Osteoblast (primary cell): ENCODE measurements around the gene NREP. TPM values are rescaled to one million over a fixed set of nuclear protein-coding genes. Genes with fewer than 3 reads are reported as not detected.

Source experiments
- DNase-seq: peaks from one replicate; pipeline ENCODE4 v3.0.0; 2011; ENCODE audit warnings: low spot score, mixed read lengths; ENCODE audit not compliant: insufficient read length; ENCODE audit errors: missing footprints
- H2AFZ ChIP-seq: 2 replicates; pipeline ENCODE4 v1.6.0; 2011; ENCODE audit warnings: mild to moderate bottlenecking, low read length
- H3K27ac ChIP-seq: 2 replicates; pipeline ENCODE4 v1.5.1; 2011; ENCODE audit warnings: mild to moderate bottlenecking, low read depth, low read length, moderate library complexity
- H3K27me3 ChIP-seq: 2 replicates; pipeline ENCODE4 v1.6.0; 2012; ENCODE audit warnings: mild to moderate bottlenecking, control low read depth, inconsistent platforms, low read length, moderate library complexity; ENCODE audit not compliant: insufficient read depth
- H3K36me3 ChIP-seq: 2 replicates; pipeline ENCODE4 v1.5.1; 2011; ENCODE audit warnings: mild to moderate bottlenecking, low read length, control low read depth, moderate library complexity; ENCODE audit not compliant: insufficient read depth
- H3K4me1 ChIP-seq: 2 replicates; pipeline ENCODE4 v1.5.1; 2011; ENCODE audit warnings: mild to moderate bottlenecking, low read length, control low read depth, moderate library complexity; ENCODE audit not compliant: insufficient read depth
- H3K4me2 ChIP-seq: 2 replicates; pipeline ENCODE4 v1.6.0; 2011; ENCODE audit warnings: mild to moderate bottlenecking, low read length; ENCODE audit not compliant: insufficient read depth
- H3K4me3 ChIP-seq: fragments of 200-600 bp; sonication (generic); 3 replicates; pipeline ENCODE4 v1.5.1; 2012; ENCODE audit warnings: mild to moderate bottlenecking, low read length, inconsistent platforms; ENCODE audit not compliant: insufficient read depth
- H3K79me2 ChIP-seq: 2 replicates; pipeline ENCODE4 v1.6.0; 2012; ENCODE audit warnings: mild to moderate bottlenecking, low read length, control low read depth, inconsistent platforms; ENCODE audit not compliant: insufficient read depth
- H3K9me3 ChIP-seq: 2 replicates; pipeline ENCODE4 v1.5.1; 2011; ENCODE audit warnings: low read depth, low read length, control low read depth
- H4K20me1 ChIP-seq: 2 replicates; pipeline ENCODE4 v1.6.0; 2012; ENCODE audit warnings: mild to moderate bottlenecking, low read length, control low read depth; ENCODE audit not compliant: insufficient read depth
- CTCF ChIP-seq: IDR thresholded peaks from 2 replicates; pipeline ENCODE4 v1.5.1; 2011; ENCODE audit warnings: mild to moderate bottlenecking, low read depth, low read length, moderate library complexity; ENCODE audit errors: extremely low read depth
- total RNA-seq: library from RNA; depleted of rRNA; stranded (reverse); fragments of >200 nt; gene quantifications from 2 replicates; pipeline ENCODE4 v1.2.3, GENCODE V29; 2012

Gene NREP
- total RNA-seq, 1 donor = 182 TPM

- H3K4me1 ChIP-seq = peaks cover 87% of the 10 kb centered on the region
- peaks cover 67% of the 10 kb centered on the region for H3K79me2 ChIP-seq
- H3K9me3 ChIP-seq = no peaks in the 10 kb centered on the region
- peak overlapping the region; percentile 31 for H3K4me2 ChIP-seq
- no peak overlapping the region for H2AFZ ChIP-seq
- no peak for DNase-seq
- TF ChIP-seq CTCF = no peak
- no peaks in the 10 kb centered on the region for H3K27me3 ChIP-seq
- peaks cover 15% of the 10 kb centered on the region for H3K36me3 ChIP-seq
- no peaks in the 10 kb centered on the region for H4K20me1 ChIP-seq
- no peak overlapping the region for H3K4me3 ChIP-seq
- peak overlapping the region; percentile 73 for H3K27ac ChIP-seq
These were observed 13.0 kb downstream of the NREP start for GRCh38 chr5:111743988-111744387.

GRCh38 chr5:111743512-111743911 lies 13.5 kb downstream of the NREP start:
- H3K27ac ChIP-seq = peak overlapping the region; percentile 73
- H3K9me3 ChIP-seq = no peaks in the 10 kb centered on the region
- H3K79me2 ChIP-seq = peaks cover 72% of the 10 kb centered on the region
- no peak overlapping the region for H2AFZ ChIP-seq
- H3K4me1 ChIP-seq = peaks cover 87% of the 10 kb centered on the region
- H3K36me3 ChIP-seq = peaks cover 16% of the 10 kb centered on the region
- no peak overlapping the region for H3K4me3 ChIP-seq
- H3K27me3 ChIP-seq = no peaks in the 10 kb centered on the region
- H4K20me1 ChIP-seq = no peaks in the 10 kb centered on the region
- H3K4me2 ChIP-seq = peak overlapping the region; percentile 76
- no peak for DNase-seq
- TF ChIP-seq CTCF = no peak

- H3K4me3 ChIP-seq = peak overlapping the region; percentile 27
- H4K20me1 ChIP-seq = no peaks in the 10 kb centered on the region
These were observed 14.6 kb downstream of the NREP start for GRCh38 chr5:111742177-111742994.

More at GRCh38 chr5:111742177-111742994, 14.6 kb downstream of the NREP start:
- H3K27ac ChIP-seq = peak overlapping the region; percentile 73
- H3K36me3 ChIP-seq = peaks cover 16% of the 10 kb centered on the region
- TF ChIP-seq CTCF = no peak
- H3K27me3 ChIP-seq = no peaks in the 10 kb centered on the region
- H2AFZ ChIP-seq = no peak overlapping the region
- H3K79me2 ChIP-seq = peaks cover 78% of the 10 kb centered on the region
- no peaks in the 10 kb centered on the region for H3K9me3 ChIP-seq
- peaks cover 87% of the 10 kb centered on the region for H3K4me1 ChIP-seq
- DNase-seq = no peak
- H3K4me2 ChIP-seq = peak overlapping the region; percentile 76
